ENCODE results near the gene ABCC1. TPM values are rescaled to one million over a fixed set of nuclear protein-coding genes. Genes with fewer than 3 reads are reported as not detected.

ABCC1 gene
- total RNA-seq, 1 donor from 2014 or later = 49.8 TPM

DNA sequence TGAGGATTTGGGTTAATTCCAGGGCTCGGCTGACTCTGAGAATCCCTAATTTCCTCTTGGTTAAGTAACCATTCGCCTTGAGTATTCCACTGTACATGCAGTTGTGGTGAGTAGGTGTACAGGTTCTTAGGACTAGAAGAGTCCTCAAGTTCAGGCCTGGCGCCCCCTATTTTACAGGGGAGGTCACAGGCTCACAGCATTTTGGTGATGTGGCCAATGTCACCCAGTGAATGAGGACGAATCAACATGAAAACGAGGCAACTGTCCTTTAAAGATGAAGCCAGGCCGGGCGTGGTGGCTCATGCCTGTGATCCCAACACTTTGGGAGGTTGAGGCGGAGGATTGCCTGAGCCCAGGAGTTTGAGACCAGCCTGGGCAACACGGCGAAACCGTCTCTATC, 218.5 kb downstream of the ABCC1 start:
- intact Hi-C loops (cut with micrococcal nuclease) = no loop called here
- peaks cover 2% of the 10 kb centered on the region for H3K9me3 Mint-ChIP-seq
- ATAC-seq (ENCODE audit: low read depth) (no peak), DNase-seq (no peak)
- ChIA-PET CTCF (no interaction called here), POLR2A (no interaction called here)
- peaks cover 2% of the 10 kb centered on the region for H3K27me3 Mint-ChIP-seq
- no peaks in the 10 kb centered on the region for H3K36me3 Mint-ChIP-seq (ENCODE audit: low read depth)
- no peak overlapping the region for H3K4me3 Mint-ChIP-seq
- TF ChIP-seq, protein P1, sequence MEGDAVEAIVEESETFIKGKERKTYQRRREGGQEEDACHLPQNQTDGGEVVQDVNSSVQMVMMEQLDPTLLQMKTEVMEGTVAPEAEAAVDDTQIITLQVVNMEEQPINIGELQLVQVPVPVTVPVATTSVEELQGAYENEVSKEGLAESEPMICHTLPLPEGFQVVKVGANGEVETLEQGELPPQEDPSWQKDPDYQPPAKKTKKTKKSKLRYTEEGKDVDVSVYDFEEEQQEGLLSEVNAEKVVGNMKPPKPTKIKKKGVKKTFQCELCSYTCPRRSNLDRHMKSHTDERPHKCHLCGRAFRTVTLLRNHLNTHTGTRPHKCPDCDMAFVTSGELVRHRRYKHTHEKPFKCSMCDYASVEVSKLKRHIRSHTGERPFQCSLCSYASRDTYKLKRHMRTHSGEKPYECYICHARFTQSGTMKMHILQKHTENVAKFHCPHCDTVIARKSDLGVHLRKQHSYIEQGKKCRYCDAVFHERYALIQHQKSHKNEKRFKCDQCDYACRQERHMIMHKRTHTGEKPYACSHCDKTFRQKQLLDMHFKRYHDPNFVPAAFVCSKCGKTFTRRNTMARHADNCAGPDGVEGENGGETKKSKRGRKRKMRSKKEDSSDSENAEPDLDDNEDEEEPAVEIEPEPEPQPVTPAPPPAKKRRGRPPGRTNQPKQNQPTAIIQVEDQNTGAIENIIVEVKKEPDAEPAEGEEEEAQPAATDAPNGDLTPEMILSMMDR (IDR thresholded peaks at IDR 0.05) = no peak
- no peaks in the 10 kb centered on the region for H3K4me1 Mint-ChIP-seq
- no peak overlapping the region for H3K27ac Mint-ChIP-seq

DNA sequence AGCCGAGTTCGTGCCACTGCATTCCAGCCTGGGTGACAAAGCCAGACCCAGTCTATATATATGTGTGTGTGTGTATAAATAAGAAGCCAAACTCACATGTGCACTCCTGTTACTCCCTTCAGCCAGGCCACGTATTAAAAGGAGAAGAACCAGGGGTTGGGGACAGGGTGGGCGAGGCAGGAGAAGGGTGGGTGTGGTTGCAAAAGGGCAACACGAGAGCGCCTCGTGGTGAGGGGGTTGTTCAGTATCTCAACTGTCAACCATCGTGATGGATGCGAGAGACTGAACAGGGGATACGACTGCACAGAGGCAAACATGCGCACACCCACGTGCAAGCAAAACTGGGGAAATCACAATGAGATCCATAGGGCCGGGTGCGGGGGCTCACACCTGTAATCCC, 219.0 kb downstream of the ABCC1 start:
- no peak overlapping the region for H3K4me3 Mint-ChIP-seq
- POLR2A ChIA-PET = no interaction called here
- H3K27me3 Mint-ChIP-seq = peaks cover 2% of the 10 kb centered on the region
- no peak for ATAC-seq (ENCODE audit: low read depth)
- no peaks in the 10 kb centered on the region for H3K4me1 Mint-ChIP-seq
- CTCF ChIA-PET = no interaction called here
- TF ChIP-seq, protein P1 (IDR thresholded peaks at IDR 0.05) = no peak
- no peak overlapping the region for H3K27ac Mint-ChIP-seq
- peaks cover 2% of the 10 kb centered on the region for H3K9me3 Mint-ChIP-seq
- intact Hi-C loops (cut with micrococcal nuclease) = no loop called here
- H3K36me3 Mint-ChIP-seq (ENCODE audit: low read depth) = no peaks in the 10 kb centered on the region
- no peak for DNase-seq

DNA sequence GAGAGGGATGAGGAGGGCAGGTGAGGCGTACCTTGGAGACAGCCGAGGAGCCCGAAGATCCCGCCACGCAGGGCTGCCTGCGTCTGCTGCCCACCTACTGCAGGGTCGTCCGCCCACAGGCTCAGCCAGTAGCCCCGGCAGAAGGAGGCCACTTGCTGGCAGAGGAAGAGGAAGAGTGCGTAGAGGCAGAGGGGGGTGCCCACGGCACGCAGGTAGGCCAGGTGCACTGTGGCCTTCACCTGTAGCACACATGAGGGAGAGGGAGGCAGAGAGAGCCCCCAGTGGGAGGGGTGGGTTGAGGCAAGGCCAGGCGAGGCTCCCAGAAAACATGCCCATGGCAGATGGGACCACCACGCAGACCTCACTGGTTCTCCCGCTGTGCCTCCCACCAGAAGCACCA, 220.2 kb downstream of the ABCC1 start:
- ChIA-PET POLR2A (no interaction called here), CTCF (no interaction called here)
- ATAC-seq (ENCODE audit: low read depth) (no peak), DNase-seq (no peak)
- H3K9me3 Mint-ChIP-seq = no peaks in the 10 kb centered on the region
- peaks cover 2% of the 10 kb centered on the region for H3K27me3 Mint-ChIP-seq
- no peak overlapping the region for H3K4me3 Mint-ChIP-seq
- intact Hi-C loops (cut with micrococcal nuclease) = no loop called here
- TF ChIP-seq, protein P1 (IDR thresholded peaks at IDR 0.05) = no peak
- H3K36me3 Mint-ChIP-seq (ENCODE audit: low read depth) = no peaks in the 10 kb centered on the region
- no peak overlapping the region for H3K27ac Mint-ChIP-seq
- no peaks in the 10 kb centered on the region for H3K4me1 Mint-ChIP-seq

DNA sequence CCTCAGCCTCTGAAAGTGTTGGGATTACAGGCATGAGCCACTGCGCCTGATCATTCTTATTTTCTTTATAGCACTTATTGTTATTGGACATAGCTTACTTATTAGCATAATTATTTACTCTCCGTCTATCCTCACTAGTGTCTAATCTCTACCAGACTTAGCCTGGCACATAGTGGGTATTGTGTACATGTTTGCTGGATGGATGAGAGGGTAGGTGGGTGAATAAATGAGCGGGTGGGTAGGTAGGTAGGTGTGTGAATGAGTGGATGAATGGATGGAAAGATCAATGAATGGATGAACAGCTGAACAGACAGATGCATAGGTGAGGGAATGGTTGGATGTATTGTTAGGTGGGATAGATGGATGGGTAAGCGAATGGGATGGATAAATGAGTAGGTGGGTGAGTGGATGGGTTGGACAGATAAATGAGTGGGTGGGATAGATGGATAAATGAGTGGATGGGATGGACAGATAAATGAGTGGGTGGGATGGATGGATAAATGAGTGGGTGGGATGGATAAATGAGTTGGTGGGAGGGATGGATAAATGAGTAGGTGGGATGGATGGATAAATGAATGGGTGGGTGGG, 222.0 kb downstream of the ABCC1 start:
- H3K27me3 Mint-ChIP-seq = peaks cover 2% of the 10 kb centered on the region
- H3K4me1 Mint-ChIP-seq = no peaks in the 10 kb centered on the region
- H3K9me3 Mint-ChIP-seq = peaks cover 3% of the 10 kb centered on the region
- no peak overlapping the region for H3K27ac Mint-ChIP-seq
- ATAC-seq (ENCODE audit: low read depth) = no peak
- CTCF ChIA-PET = no interaction called here
- intact Hi-C loops (cut with micrococcal nuclease) = no loop called here
- POLR2A ChIA-PET = no interaction called here
- TF ChIP-seq, protein P1 (IDR thresholded peaks at IDR 0.05) = no peak
- H3K36me3 Mint-ChIP-seq (ENCODE audit: low read depth) = no peaks in the 10 kb centered on the region
- H3K4me3 Mint-ChIP-seq = no peak overlapping the region
- no peak for DNase-seq

DNA sequence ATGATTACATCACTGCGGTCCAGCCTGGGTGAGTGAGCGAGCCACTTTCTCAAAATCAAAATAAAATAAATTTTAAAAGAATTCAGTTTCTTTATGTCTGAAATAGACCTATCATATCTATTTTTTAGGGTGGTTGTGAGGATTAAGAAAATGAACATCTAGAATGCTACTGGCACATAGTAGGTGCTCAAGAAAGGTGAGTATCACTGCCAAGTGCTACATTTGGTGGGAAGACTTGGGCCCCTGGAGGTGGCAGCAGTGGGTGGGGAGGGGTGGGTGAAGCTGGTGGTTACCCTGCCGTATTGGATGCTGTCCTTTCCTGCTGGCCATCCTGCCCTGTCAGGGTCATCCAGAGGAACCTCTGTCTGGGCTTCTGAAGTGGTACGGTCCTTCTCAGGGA, 223.6 kb downstream of the ABCC1 start:
- no peak overlapping the region for H3K4me3 Mint-ChIP-seq
- peaks cover 2% of the 10 kb centered on the region for H3K27me3 Mint-ChIP-seq
- H3K9me3 Mint-ChIP-seq = peaks cover 4% of the 10 kb centered on the region
- ATAC-seq (ENCODE audit: low read depth) (no peak), DNase-seq (no peak)
- TF ChIP-seq, protein P1 (IDR thresholded peaks at IDR 0.05) = no peak
- ChIA-PET CTCF (no interaction called here), POLR2A (no interaction called here)
- intact Hi-C loops (cut with micrococcal nuclease) = no loop called here
- H3K27ac Mint-ChIP-seq = no peak overlapping the region
- H3K36me3 Mint-ChIP-seq (ENCODE audit: low read depth) = no peaks in the 10 kb centered on the region
- no peaks in the 10 kb centered on the region for H3K4me1 Mint-ChIP-seq

Data from activated B cell treated with CpG ODN at 0.5 μM for 24 hours (primary cell).